Panc1 (cell line): ENCODE results near the gene SPINK13.

Experiments used
- CTCF ChIP-seq: fragments of 450-650 bp; IDR thresholded peaks from 2 replicates; pipeline ENCODE4 v1.5.1; 2017; ENCODE audit warnings: mild to moderate bottlenecking
- POLR2AphosphoS5 ChIP-seq: IDR thresholded peaks from 2 replicates; pipeline ENCODE4 v1.6.1; 2012; ENCODE audit warnings: mild to moderate bottlenecking, low read depth, low read length, moderate library complexity

DNA sequence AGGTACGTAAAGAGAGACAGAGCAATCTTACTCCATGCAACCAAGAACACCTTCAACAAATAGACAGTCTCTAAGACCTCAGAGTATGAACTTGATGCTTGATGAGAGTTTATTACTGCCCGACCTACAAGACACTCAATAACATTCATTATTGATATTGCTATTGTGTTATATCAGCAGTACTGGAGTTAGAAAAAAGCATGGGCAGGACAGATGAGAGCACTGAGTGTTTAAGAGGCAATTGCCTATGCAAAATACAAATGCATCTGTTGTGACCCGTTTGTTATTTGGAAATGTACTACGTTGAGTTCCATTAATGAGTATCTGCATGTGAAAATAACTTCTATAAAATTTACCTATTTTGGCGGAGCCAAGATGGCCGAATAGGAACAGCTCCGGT lies 38.4 kb upstream of the SPINK13 start:
- no peak for TF ChIP-seq CTCF
- TF ChIP-seq POLR2AphosphoS5: no peak
